Trophoblast cell (in vitro differentiated cells and primary cell): Measurements from ENCODE around the gene TJP2.

Experiments
- DNase-seq, 2 donors: peaks; one replicate each; pipeline ENCODE4 v3.0.0-alpha.2; 2016
- H2AFZ ChIP-seq: 2 replicates; pipeline ENCODE4 v1.6.1; 2013; ENCODE audit warnings: low read length, moderate library complexity, mild to moderate bottlenecking; ENCODE audit not compliant: insufficient read depth, poor library complexity
- H2AK5ac ChIP-seq: 2 replicates; pipeline ENCODE4 v1.6.1; 2013; ENCODE audit warnings: mild to moderate bottlenecking, low read length
- H2BK120ac ChIP-seq: 2 replicates; pipeline ENCODE4 v1.6.1; 2013; ENCODE audit warnings: low read length, mild to moderate bottlenecking, moderate library complexity; ENCODE audit not compliant: insufficient read depth, poor library complexity
- H2BK12ac ChIP-seq: 2 replicates; pipeline ENCODE4 v1.6.1; 2013; ENCODE audit warnings: mild to moderate bottlenecking, low read length, moderate library complexity
- H2BK5ac ChIP-seq: 2 replicates; pipeline ENCODE4 v1.6.1; 2013; ENCODE audit warnings: low read length, low read depth, moderate library complexity, mild to moderate bottlenecking; ENCODE audit not compliant: poor library complexity
- H3K14ac ChIP-seq: 2 replicates; pipeline ENCODE4 v1.6.1; 2013; ENCODE audit warnings: mild to moderate bottlenecking, low read length
- H3K18ac ChIP-seq: 2 replicates; pipeline ENCODE4 v1.6.1; 2013; ENCODE audit warnings: mild to moderate bottlenecking, low read length
- H3K23ac ChIP-seq: 2 replicates; pipeline ENCODE4 v1.6.1; 2013; ENCODE audit warnings: low read length
- H3K27ac ChIP-seq: 2 replicates; pipeline ENCODE4 v1.5.1; 2013; ENCODE audit warnings: low read depth, mild to moderate bottlenecking, inconsistent platforms, low read length, moderate library complexity
- H3K27me3 ChIP-seq: 2 replicates; pipeline ENCODE4 v1.6.1; 2013; ENCODE audit warnings: inconsistent platforms, mild to moderate bottlenecking, low read length, moderate library complexity; ENCODE audit not compliant: insufficient read depth
- H3K36me3 ChIP-seq, 2 experiments: 1 replicate in 1 of 2; 2 replicates in 1 of 2; pipeline ENCODE4 v1.6.1; 2013; ENCODE audit warnings: low read length in 2 of 2, mild to moderate bottlenecking in 2 of 2, moderate library complexity in 1 of 2; ENCODE audit not compliant: insufficient read depth in 2 of 2, control insufficient read depth in 1 of 2
- H3K4ac ChIP-seq: 2 replicates; pipeline ENCODE4 v1.6.1; 2013; ENCODE audit warnings: low read depth, mild to moderate bottlenecking, low read length, moderate library complexity
- H3K4me1 ChIP-seq, 2 experiments: 1 replicate in 1 of 2; 2 replicates in 1 of 2; pipeline ENCODE4 v1.6.1; 2013; ENCODE audit warnings: low read length in 2 of 2, mild to moderate bottlenecking in 2 of 2, moderate library complexity in 1 of 2; ENCODE audit not compliant: insufficient read depth in 2 of 2, control insufficient read depth in 1 of 2
- H3K4me2 ChIP-seq: 2 replicates; pipeline ENCODE4 v1.6.1; 2013; ENCODE audit warnings: inconsistent platforms, mild to moderate bottlenecking, low read length, moderate library complexity
- H3K4me3 ChIP-seq: 2 replicates; pipeline ENCODE4 v1.5.1; 2013; ENCODE audit warnings: mild to moderate bottlenecking, low read depth, low read length, inconsistent platforms
- H3K79me1 ChIP-seq: one replicate; pipeline ENCODE4 v1.6.1; 2013; ENCODE audit warnings: low read length
- H3K79me2 ChIP-seq: 2 replicates; pipeline ENCODE4 v1.6.1; 2013; ENCODE audit warnings: low read length, mild to moderate bottlenecking; ENCODE audit not compliant: control insufficient read depth, insufficient read depth, poor library complexity
- H3K9ac ChIP-seq: 2 replicates; pipeline ENCODE4 v1.6.1; 2013; ENCODE audit warnings: mild to moderate bottlenecking, low read length
- H3K9me3 ChIP-seq: 2 replicates; pipeline ENCODE4 v1.6.1; 2013; ENCODE audit warnings: low read depth, mild to moderate bottlenecking, control low read depth, inconsistent platforms, low read length; ENCODE audit not compliant: insufficient read depth
- H4K12ac ChIP-seq: 2 replicates; pipeline ENCODE4 v1.6.1; 2013; ENCODE audit warnings: low read depth, mild to moderate bottlenecking, low read length, moderate library complexity
- H4K8ac ChIP-seq: 2 replicates; pipeline ENCODE4 v1.6.1; 2013; ENCODE audit warnings: low read depth, mild to moderate bottlenecking, low read length, moderate library complexity
- H4K91ac ChIP-seq: one replicate; pipeline ENCODE4 v1.6.1; 2013; ENCODE audit warnings: low read depth, mild to moderate bottlenecking, low read length, moderate library complexity
- WGBS: extraction: QIAGEN DNeasy Blood & Tissue Kit; methylation state at CpG from one replicate; pipeline ENCODE4 v1.1.7; 2013; ENCODE audit warnings: missing lambda C conversion rate; ENCODE audit not compliant: insufficient read length, insufficient coverage; ENCODE audit errors: extremely low coverage; 5-methylcytosine and 5-hydroxymethylcytosine counted together

TJP2 gene

GRCh38 chr9:69293156-69293555 is 119.1 kb downstream of the TJP2 start:
- H3K4me2 ChIP-seq = no peak overlapping the region
- WGBS = no CpG with 5 or more reads among the region's 1 CpG
- no peak overlapping the region for H2BK12ac ChIP-seq
- peak; percentile 58 to 68 for DNase-seq
- no peak overlapping the region for H2BK5ac ChIP-seq
- no peaks in the 10 kb centered on the region for H3K27me3 ChIP-seq
- no peak overlapping the region for H2BK120ac ChIP-seq
- no peak overlapping the region for H2AK5ac ChIP-seq
- no peaks in the 10 kb centered on the region for H3K9me3 ChIP-seq
- H4K91ac ChIP-seq = no peak overlapping the region
- H3K18ac ChIP-seq = no peak overlapping the region
- H3K79me2 ChIP-seq = no peaks in the 10 kb centered on the region
- no peak overlapping the region for H3K27ac ChIP-seq
- no peak overlapping the region for H3K14ac ChIP-seq
- no peak overlapping the region for H4K8ac ChIP-seq
- no peak overlapping the region for H2AFZ ChIP-seq
- H3K4me3 ChIP-seq = no peak overlapping the region
- H4K12ac ChIP-seq = no peak overlapping the region
- peaks cover 9 to 13% of the 10 kb centered on the region in 2 experiments for H3K4me1 ChIP-seq
- no peaks in the 10 kb centered on the region for H3K36me3 ChIP-seq
- no peak overlapping the region for H3K9ac ChIP-seq
- H3K79me1 ChIP-seq = peaks cover 4% of the 10 kb centered on the region
- no peak overlapping the region for H3K23ac ChIP-seq
- no peak overlapping the region for H3K4ac ChIP-seq

GRCh38 chr9:69295872-69296552 is 121.9 kb downstream of the TJP2 start:
- Histone ChIP-seq H2BK120ac (peak overlapping the region; percentile 58), H3K4me1 (peaks cover 9 to 13% of the 10 kb centered on the region in 2 experiments), H3K14ac (peak overlapping the region; percentile 20), H3K18ac (peak overlapping the region; percentile 35), H3K27ac (no peak overlapping the region), H3K79me1 (peaks cover 4% of the 10 kb centered on the region), H3K4ac (no peak overlapping the region), H3K4me3 (no peak overlapping the region), H3K79me2 (no peaks in the 10 kb centered on the region), H3K9ac (no peak overlapping the region), H4K12ac (no peak overlapping the region), H3K9me3 (no peaks in the 10 kb centered on the region), H3K23ac (no peak overlapping the region), H2BK5ac (no peak overlapping the region), H4K91ac (peak overlapping the region; percentile 32), H4K8ac (peak overlapping the region; percentile 4), H3K27me3 (no peaks in the 10 kb centered on the region), H2AFZ (no peak overlapping the region), H3K4me2 (no peak overlapping the region), H3K36me3 (no peaks in the 10 kb centered on the region), H2BK12ac (peak overlapping the region; percentile 69), H2AK5ac (peak overlapping the region; percentile 10)
- no CpG with 5 or more reads among the region's 9 CpGs for WGBS
- no peak for DNase-seq

- H3K18ac ChIP-seq = no peak overlapping the region
- WGBS = no CpG with 5 or more reads among the region's 11 CpGs
- H3K4me3 ChIP-seq = no peak overlapping the region
- no peak overlapping the region for H3K27ac ChIP-seq
- peaks cover 4% of the 10 kb centered on the region for H3K79me1 ChIP-seq
- no peak overlapping the region for H2BK12ac ChIP-seq
- no peak overlapping the region for H2BK5ac ChIP-seq
- H3K9ac ChIP-seq = no peak overlapping the region
- no peak overlapping the region for H4K12ac ChIP-seq
- no peak overlapping the region for H3K14ac ChIP-seq
- no peaks in the 10 kb centered on the region for H3K27me3 ChIP-seq
- no peak overlapping the region for H2AFZ ChIP-seq
- H3K23ac ChIP-seq = no peak overlapping the region
- peaks cover 9 to 13% of the 10 kb centered on the region in 2 experiments for H3K4me1 ChIP-seq
- H3K79me2 ChIP-seq = no peaks in the 10 kb centered on the region
- no peak overlapping the region for H4K8ac ChIP-seq
- no peaks in the 10 kb centered on the region for H3K9me3 ChIP-seq
- no peaks in the 10 kb centered on the region for H3K36me3 ChIP-seq
- no peak overlapping the region for H2BK120ac ChIP-seq
- H3K4me2 ChIP-seq = no peak overlapping the region
- no peak overlapping the region for H2AK5ac ChIP-seq
- no peak overlapping the region for H3K4ac ChIP-seq
- DNase-seq = no peak
- H4K91ac ChIP-seq = no peak overlapping the region
Observed at GRCh38 chr9:69297300-69297980, 123.4 kb downstream of the TJP2 start.

GRCh38 chr9:69299315-69299714 is 125.2 kb downstream of the TJP2 start:
- Histone ChIP-seq H3K4me3 (no peak overlapping the region), H2AK5ac (no peak overlapping the region), H4K12ac (no peak overlapping the region), H3K4me2 (no peak overlapping the region), H2BK12ac (no peak overlapping the region), H3K14ac (no peak overlapping the region), H3K36me3 (no peaks in the 10 kb centered on the region), H3K9ac (no peak overlapping the region), H3K27ac (no peak overlapping the region), H2AFZ (no peak overlapping the region), H3K9me3 (no peaks in the 10 kb centered on the region), H3K18ac (no peak overlapping the region), H2BK120ac (no peak overlapping the region), H3K79me1 (peaks cover 4% of the 10 kb centered on the region), H3K27me3 (no peaks in the 10 kb centered on the region), H4K91ac (no peak overlapping the region), H3K79me2 (no peaks in the 10 kb centered on the region), H3K4ac (no peak overlapping the region), H2BK5ac (no peak overlapping the region), H3K4me1 (peaks cover 9 to 11% of the 10 kb centered on the region in 2 experiments), H3K23ac (no peak overlapping the region), H4K8ac (no peak overlapping the region)
- no CpG with 5 or more reads among the region's 1 CpG for WGBS
- DNase-seq = no peak
